Heart right ventricle (tissue), 16 donors: ENCODE results near the gene KCNK10. TPM values are rescaled to one million over a fixed set of nuclear protein-coding genes. Genes with fewer than 3 reads are reported as not detected.

Experiments
- ATAC-seq, 8 donors: fragments of 200-7000 bp; cut with Tn5 transposase; one replicate each; pipeline ENCODE4 v1.9.1; 2020; ENCODE audit warnings: mild to moderate bottlenecking in 8 of 8, moderate library complexity in 8 of 8, moderate number of reproducible peaks in 1 of 8
- DNase-seq, 2 donors: peaks; one replicate each; pipeline ENCODE4 v3.0.0-alpha.2; 2020
- H3K27ac ChIP-seq, 10 donors: fragments of 200-600 bp; sonication (generic) in 2 of 10; one replicate each; pipeline versions ENCODE4 v1.5.0 to v1.8.0; 2020 to 2022; ENCODE audit warnings: mild to moderate bottlenecking in 3 of 10
- H3K27me3 ChIP-seq, 7 donors: fragments of 200-600 bp; one replicate each; pipeline ENCODE4 v1.8.0; 2021 to 2022; ENCODE audit warnings: mild to moderate bottlenecking in 2 of 7
- H3K36me3 ChIP-seq, 9 donors: fragments of 200-600 bp; sonication (generic) in 1 of 9; one replicate each; pipeline versions ENCODE4 v1.5.0 to v1.8.0; 2020 to 2022; ENCODE audit warnings: mild to moderate bottlenecking in 2 of 9
- H3K4me1 ChIP-seq, 9 donors: fragments of 200-600 bp; sonication (generic) in 1 of 9; one replicate each; pipeline versions ENCODE4 v1.5.0 to v1.8.0; 2020 to 2022; ENCODE audit warnings: mild to moderate bottlenecking in 4 of 9
- H3K4me3 ChIP-seq, 10 donors: fragments of 200-600 bp; sonication (generic) in 2 of 10; one replicate each; pipeline versions ENCODE4 v1.5.0 to v1.8.0; 2020 to 2022; ENCODE audit warnings: mild to moderate bottlenecking in 7 of 10, moderate library complexity in 2 of 10
- H3K9me3 ChIP-seq, 11 donors: fragments of 200-600 bp in 10 of 11; sonication (generic) in 2 of 11; one replicate each; pipeline versions ENCODE4 v1.5.0 to v1.8.0; 2013 to 2022; ENCODE audit warnings: mild to moderate bottlenecking in 2 of 11, control low read depth in 1 of 11, moderate library complexity in 1 of 11
- CTCF ChIP-seq, 9 donors: fragments of 200-600 bp; sonication (generic) in 2 of 9; IDR thresholded peaks; one replicate each; pipeline versions ENCODE4 v1.5.0 to v1.8.0; 2021 to 2022; ENCODE audit warnings: antibody characterized with exemption in 9 of 9, mild to moderate bottlenecking in 5 of 9, moderate library complexity in 1 of 9
- WGBS, 2 donors: extraction: QIAGEN DNeasy Blood & Tissue Kit; methylation state at CpG; one replicate each; pipeline ENCODE4 v1.1.7; 2013; ENCODE audit warnings: inconsistent platforms in 1 of 2; 5-methylcytosine and 5-hydroxymethylcytosine counted together
- intact Hi-C, 10 donors: fragments of 100-400 bp; cut with DNase I; formaldehyde crosslinking; loops; one replicate each; pipeline versions ENCODE4 v1.11.1 to v1.14.2; 2022
- polyA plus RNA-seq, 2 donors: library from polyadenylated mRNA; stranded (reverse); fragments of 200-250 nt; gene quantifications; one replicate each; pipeline ENCODE4 v1.2.3, GENCODE V29; 2013
- total RNA-seq, 10 donors: library from RNA; stranded (reverse); fragmentation: NEBNext Ultra II Directional in 3 of 10; extraction: Animal tissue kit (Norgen Biotek cat#: 25700) in 3 of 10; gene quantifications; one replicate each; pipeline versions ENCODE4 v1.2.1 to v1.2.4, GENCODE V29; 2021 to 2023
- donor health status: Arrhythmogenic right ventricular cardiomyopathy.
- donor health status: ischemic (EF 13 %, LVEDD 7.1; RV severe dilation, severe dysfunction).
- donor health status: healthy with polysubstance abuse.
- donor health status: DM: no; HTN: yes; CAD: no.
- donor health status: DM: no; HTN: no; CAD: no.
- donor health status: ischemic (EF 25% LVEDD 6.9; RV normal size, moderate dysfunction).
- donor health status: ischemic (EF 25% LVEDD 5.7; RV mildly dilated, moderate dysfunction).
- donor health status: healthy.
- donor health status: DM: yes; HTN: yes; CAD: no.
- donor health status: Ischemic cardiomyopathy.
- donor health status: ischemic (EF 35%, LVEDD 5.7; RV mildly dilated, moderate dysfunction).
- donor health status: nonischemic (EF 11% LVEDD 7.7; RV severe dilation, severe dysfunction).
- donor health status: DM: yes; HTN: yes; CAD: no.
- donor health status: PGD.
- donor health status: ischemic (EF 29% LVEDD 5.4; RV normal size, mild dysfunction).
- donor health status: nonischemic (EF 23%, LVEDD 6.1; RV moderate dilation, normal function).

KCNK10 gene
- total and polyA plus RNA-seq, 12 donors = 0.01 to 0.21 (median 0.11) TPM; not detected in 9

- Histone ChIP-seq H3K36me3 (no peaks in the 10 kb centered on the region), H3K27me3 (peaks cover 0 to 7% (median 0%) of the 10 kb centered on the region in 7 donors), H3K27ac (no peak overlapping the region), H3K9me3 (no peaks in the 10 kb centered on the region), H3K4me3 (no peak overlapping the region), H3K4me1 (no peaks in the 10 kb centered on the region)
- intact Hi-C loops = no loop called here
- 44 to 56% methylated on average over 5 of the region's 5 CpGs for WGBS, 2 donors
- ATAC-seq (no peak), DNase-seq (no peak)
- no peak for TF ChIP-seq CTCF (IDR thresholded peaks at IDR 0.05)
Measured at GRCh38 chr14:88297306-88297705, 25.8 kb downstream of the KCNK10 start.

- no peak for TF ChIP-seq CTCF (IDR thresholded peaks at IDR 0.05)
- H3K36me3 ChIP-seq = no peaks in the 10 kb centered on the region
- no peak overlapping the region for H3K4me3 ChIP-seq
- WGBS, 2 donors = 62 to 66% methylated on average over 4 of the region's 4 CpGs
- intact Hi-C loops = no loop called here
- DNase-seq (no peak), ATAC-seq (no peak)
- H3K27me3 ChIP-seq = peaks cover 0 to 7% (median 0%) of the 10 kb centered on the region in 7 donors
- no peaks in the 10 kb centered on the region for H3K9me3 ChIP-seq
- H3K4me1 ChIP-seq = no peaks in the 10 kb centered on the region
- no peak overlapping the region for H3K27ac ChIP-seq
Measured at GRCh38 chr14:88296351-88296750, 26.7 kb downstream of the KCNK10 start.

GRCh38 chr14:88289996-88290395 lies 33.1 kb downstream of the KCNK10 start:
- no peaks in the 10 kb centered on the region for H3K4me1 ChIP-seq
- intact Hi-C loops = no loop called here
- peaks cover 0 to 6% (median 0%) of the 10 kb centered on the region in 11 donors for H3K9me3 ChIP-seq
- H3K36me3 ChIP-seq = no peaks in the 10 kb centered on the region
- no peak overlapping the region for H3K27ac ChIP-seq
- no peak overlapping the region for H3K4me3 ChIP-seq
- WGBS, 2 donors = 81 to 82% methylated on average over 3 of the region's 3 CpGs
- ATAC-seq = no peak
- TF ChIP-seq CTCF (IDR thresholded peaks at IDR 0.05) = no peak
- DNase-seq = no peak
- peaks cover 0 to 3% (median 0%) of the 10 kb centered on the region in 7 donors for H3K27me3 ChIP-seq

- peaks cover 0 to 3% (median 0%) of the 10 kb centered on the region in 7 donors for H3K27me3 ChIP-seq
- no peak overlapping the region for H3K4me3 ChIP-seq
- H3K36me3 ChIP-seq = no peaks in the 10 kb centered on the region
- no peak for TF ChIP-seq CTCF (IDR thresholded peaks at IDR 0.05)
- ATAC-seq (peak in 1 of 8 donors; percentile 22), DNase-seq (no peak)
- no peaks in the 10 kb centered on the region for H3K4me1 ChIP-seq
- H3K9me3 ChIP-seq = peaks cover 0 to 6% (median 0%) of the 10 kb centered on the region in 11 donors
- H3K27ac ChIP-seq = no peak overlapping the region
- intact Hi-C loops = no loop called here
Measured at GRCh38 chr14:88289234-88289633, 33.8 kb downstream of the KCNK10 start.
